Transverse colon (tissue), 4 donors: ENCODE results near the gene APOC4. TPM values are rescaled to one million over a fixed set of nuclear protein-coding genes. Genes with fewer than 3 reads are reported as not detected.

Experiments used
- DNase-seq: peaks from one replicate; pipeline ENCODE4 v3.0.0-alpha.2; 2019
- H3K27ac ChIP-seq, 4 donors: fragments of 200-600 bp; sonication (generic); 2 replicates each; pipeline ENCODE4 v1.5.1; 2016 to 2018; ENCODE audit warnings: inconsistent platforms in 4 of 4
- H3K27me3 ChIP-seq: fragments of 200-600 bp; sonication (generic); 2 replicates; pipeline ENCODE4 v1.5.1; 2017; ENCODE audit warnings: inconsistent platforms
- H3K36me3 ChIP-seq, 4 donors: fragments of 200-600 bp; sonication (generic); 2 replicates each; pipeline ENCODE4 v1.5.1; 2017 to 2019; ENCODE audit warnings: inconsistent platforms in 4 of 4
- H3K4me1 ChIP-seq, 4 donors: fragments of 200-600 bp; sonication (generic); 2 replicates each; pipeline ENCODE4 v1.5.1; 2017 to 2020; ENCODE audit warnings: inconsistent platforms in 4 of 4
- H3K4me3 ChIP-seq, 4 donors: fragments of 200-600 bp; sonication (generic); 1 replicate in 1 of 4; 2 replicates in 3 of 4; pipeline versions ENCODE4 v1.5.1 to v1.6.1; 2017 to 2019; ENCODE audit warnings: inconsistent platforms in 4 of 4
- H3K9me3 ChIP-seq, 2 donors: fragments of 200-600 bp; sonication (generic); 2 replicates each; pipeline ENCODE4 v1.5.1; 2017 to 2019; ENCODE audit warnings: inconsistent platforms in 2 of 2
- CTCF ChIP-seq, 5 experiments: fragments of 200-600 bp in 3 of 5; fragments of 450-650 bp in 2 of 5; sonication (generic) in 3 of 5; IDR thresholded peaks; 1 replicate in 2 of 5; 2 replicates in 3 of 5; pipeline ENCODE4 v1.5.1; 2016 to 2017; ENCODE audit warnings: antibody characterized with exemption in 5 of 5, inconsistent platforms in 3 of 5, mild to moderate bottlenecking in 2 of 5, moderate library complexity in 1 of 5
- EP300 ChIP-seq: sonication (generic); formaldehyde crosslinking; IDR thresholded peaks from one replicate; pipeline ENCODE4 v1.6.1; 2017; ENCODE audit warnings: antibody characterized with exemption, low read depth
- POLR2A ChIP-seq: fragments of 450-650 bp; IDR thresholded peaks from one replicate; pipeline ENCODE4 v1.6.1; 2016; ENCODE audit warnings: antibody characterized with exemption, mild to moderate bottlenecking, moderate library complexity
- POLR2AphosphoS5 ChIP-seq, 3 donors: sonication (generic); formaldehyde crosslinking; IDR thresholded peaks; one replicate each; pipeline ENCODE4 v1.6.1; 2016; ENCODE audit warnings: antibody characterized with exemption in 3 of 3
- WGBS, 2 donors: methylation state at CpG; one replicate each; pipeline ENCODE4 v1.1.5; 2018; ENCODE audit warnings: low coverage in 1 of 2; 5-methylcytosine and 5-hydroxymethylcytosine counted together
- in situ Hi-C, 4 donors: fragments of 200-750 bp; cut with MboI; loops; one replicate each; pipeline versions ENCODE4 v1.15.0 to v1.15.1; 2017; ENCODE audit warnings: low sequenced_read_pairs in 3 of 4, low pct_ligation_motif_present in 1 of 4, low pct_unique_long_range_greater_than_20kb in 1 of 4
- intact Hi-C: fragments of 100-400 bp; cut with DNase I; formaldehyde crosslinking; loops from one replicate; pipeline ENCODE4 v1.15.1; 2023; ENCODE audit warnings: low total_unique reads
- total RNA-seq, 4 donors: library from RNA; depleted of rRNA; stranded (reverse); fragments of >200 nt; gene quantifications; one replicate each; pipeline ENCODE4 v1.1.0, GENCODE V29; 2016

Gene APOC4
- total RNA-seq, 4 donors from 2014 or later: not detected

DNA sequence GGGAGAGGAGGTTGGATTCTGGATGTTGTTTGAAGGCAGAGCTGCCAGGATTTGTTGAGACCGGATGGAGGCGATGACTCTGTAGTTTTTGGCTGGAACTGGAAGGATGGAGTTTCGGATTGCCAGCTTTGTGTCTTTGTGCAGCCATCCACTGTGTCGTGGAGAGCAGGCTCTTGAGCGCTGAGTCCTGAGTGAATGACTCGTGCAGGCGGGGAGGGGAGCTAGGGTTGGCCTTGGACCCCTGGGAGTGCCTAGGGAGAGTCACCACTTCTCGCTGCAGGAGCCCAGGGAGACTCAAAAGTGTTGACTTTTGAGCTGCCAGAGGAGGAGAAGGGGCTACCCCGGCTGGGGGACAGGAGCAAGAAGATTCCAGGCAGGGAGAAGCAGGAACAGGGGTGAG, 47.1 kb upstream of the APOC4 start:
- in situ Hi-C loops: no loop called here
- Histone ChIP-seq H3K4me3 (no peak overlapping the region), H3K27me3 (no peaks in the 10 kb centered on the region), H3K27ac (no peak overlapping the region), H3K9me3 (no peaks in the 10 kb centered on the region), H3K36me3 (peaks cover 0 to 36% (median 8%) of the 10 kb centered on the region in 4 donors), H3K4me1 (peaks cover 11 to 15% (median 13%) of the 10 kb centered on the region in 4 donors)
- intact Hi-C loops: no loop called here
- DNase-seq: no peak
- TF ChIP-seq POLR2A: no peak
- TF ChIP-seq CTCF (IDR thresholded peaks at IDR 0.05): no peak
- TF ChIP-seq POLR2AphosphoS5 (IDR thresholded peaks at IDR 0.05): no peak
- 81 to 85% methylated on average over 7 to 9 of the region's 9 CpGs for WGBS, 2 donors

DNA sequence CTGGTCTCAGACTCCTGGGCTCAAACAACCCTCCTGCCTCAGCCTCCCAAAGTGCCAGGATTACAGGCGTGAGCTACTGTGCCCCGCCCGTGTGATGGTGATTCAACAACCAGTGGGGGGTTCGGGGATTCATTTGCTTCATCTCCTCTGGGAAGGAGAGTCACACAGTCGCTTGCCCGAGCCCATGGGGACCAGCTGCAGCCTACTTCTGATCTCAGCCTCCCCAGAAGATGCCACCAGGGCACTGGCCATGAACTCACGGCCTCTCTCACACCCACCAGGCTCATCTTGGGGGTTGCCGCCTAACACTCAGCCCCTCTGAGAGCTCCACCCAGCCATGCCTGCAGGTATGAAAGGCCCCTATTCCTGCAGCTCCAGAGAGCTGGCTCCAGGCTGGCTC, 44.2 kb upstream of the APOC4 start:
- in situ Hi-C loops (no loop called here), intact Hi-C loops (no loop called here)
- Histone ChIP-seq H3K9me3 (no peaks in the 10 kb centered on the region), H3K27ac (no peak overlapping the region), H3K36me3 (peaks cover 0 to 52% (median 13%) of the 10 kb centered on the region in 4 donors), H3K4me1 (no peaks in the 10 kb centered on the region), H3K27me3 (no peaks in the 10 kb centered on the region), H3K4me3 (no peak overlapping the region)
- TF ChIP-seq POLR2A (no peak), EP300 (no peak), POLR2AphosphoS5 (IDR thresholded peaks at IDR 0.05) (no peak), CTCF (IDR thresholded peaks at IDR 0.05) (no peak)
- DNase-seq: no peak
- 86 to 89% methylated on average over 4 to 8 of the region's 8 CpGs for WGBS, 2 donors

- in situ Hi-C loops (loop anchor here in 1 of 4 donors (5.0 kb wide), 1 partner anchor 52 kb away; no protein-coding TSS in a partner anchor), intact Hi-C loops (no loop called here)
- peaks cover 0 to 41% (median 14%) of the 10 kb centered on the region in 4 donors for H3K36me3 ChIP-seq
- H3K4me1 ChIP-seq: peaks cover 0 to 16% (median 5%) of the 10 kb centered on the region in 4 donors
- H3K9me3 ChIP-seq: no peaks in the 10 kb centered on the region
- H3K4me3 ChIP-seq: no peak overlapping the region
- 94% methylated on average over 19 of the region's 19 CpGs; no CpG with 5 or more reads in 1 of the 2 donors for WGBS, 2 donors
- TF ChIP-seq EP300: no peak
- TF ChIP-seq POLR2AphosphoS5 (IDR thresholded peaks at IDR 0.05): no peak
- no peak for TF ChIP-seq CTCF (IDR thresholded peaks at IDR 0.05)
- TF ChIP-seq POLR2A: no peak
- no peak overlapping the region for H3K27ac ChIP-seq
- DNase-seq: no peak
- H3K27me3 ChIP-seq: peaks cover 10% of the 10 kb centered on the region
These were observed 41.5 kb upstream of the APOC4 start for GRCh38 chr19:44900328-44901244.

DNA sequence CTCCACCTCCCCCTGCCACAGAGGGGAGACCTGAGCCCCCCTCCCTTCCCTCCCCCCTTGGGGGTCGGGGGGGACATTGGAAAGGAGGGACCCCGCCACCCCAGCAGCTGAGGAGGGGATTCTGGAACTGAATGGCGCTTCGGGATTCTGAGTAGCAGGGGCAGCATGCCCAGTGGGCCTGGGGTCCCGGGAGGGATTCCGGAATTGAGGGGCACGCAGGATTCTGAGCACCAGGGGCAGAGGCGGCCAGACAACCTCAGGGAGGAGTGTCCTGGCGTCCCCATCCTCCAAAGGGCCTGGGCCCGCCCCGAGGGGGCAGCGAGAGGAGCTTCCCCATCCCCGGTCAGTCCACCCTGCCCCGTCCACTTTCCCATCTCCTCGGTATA, 38.8 kb upstream of the APOC4 start:
- 87% methylated on average over 14 of the region's 15 CpGs; no CpG with 5 or more reads in 1 of the 2 donors for WGBS, 2 donors
- no peak overlapping the region for H3K4me3 ChIP-seq
- H3K4me1 ChIP-seq: peaks cover 0 to 27% (median 14%) of the 10 kb centered on the region in 4 donors
- TF ChIP-seq EP300 (no peak), POLR2A (no peak), CTCF (IDR thresholded peaks at IDR 0.05) (no peak), POLR2AphosphoS5 (IDR thresholded peaks at IDR 0.05) (no peak)
- no peak overlapping the region for H3K27ac ChIP-seq
- DNase-seq: no peak
- H3K9me3 ChIP-seq: no peaks in the 10 kb centered on the region
- intact Hi-C loops (loop anchor here (2.0 kb wide), 1 partner anchor 48 kb away; no protein-coding TSS in a partner anchor), in situ Hi-C loops (loop anchor here in 1 of 4 donors (5.0 kb wide), 1 partner anchor 49 kb away; no protein-coding TSS in a partner anchor)
- peaks cover 30% of the 10 kb centered on the region for H3K27me3 ChIP-seq
- H3K36me3 ChIP-seq: peaks cover 0 to 23% (median 6%) of the 10 kb centered on the region in 4 donors
